ENCODE data around the gene CCNF.

Gene CCNF

DNA sequence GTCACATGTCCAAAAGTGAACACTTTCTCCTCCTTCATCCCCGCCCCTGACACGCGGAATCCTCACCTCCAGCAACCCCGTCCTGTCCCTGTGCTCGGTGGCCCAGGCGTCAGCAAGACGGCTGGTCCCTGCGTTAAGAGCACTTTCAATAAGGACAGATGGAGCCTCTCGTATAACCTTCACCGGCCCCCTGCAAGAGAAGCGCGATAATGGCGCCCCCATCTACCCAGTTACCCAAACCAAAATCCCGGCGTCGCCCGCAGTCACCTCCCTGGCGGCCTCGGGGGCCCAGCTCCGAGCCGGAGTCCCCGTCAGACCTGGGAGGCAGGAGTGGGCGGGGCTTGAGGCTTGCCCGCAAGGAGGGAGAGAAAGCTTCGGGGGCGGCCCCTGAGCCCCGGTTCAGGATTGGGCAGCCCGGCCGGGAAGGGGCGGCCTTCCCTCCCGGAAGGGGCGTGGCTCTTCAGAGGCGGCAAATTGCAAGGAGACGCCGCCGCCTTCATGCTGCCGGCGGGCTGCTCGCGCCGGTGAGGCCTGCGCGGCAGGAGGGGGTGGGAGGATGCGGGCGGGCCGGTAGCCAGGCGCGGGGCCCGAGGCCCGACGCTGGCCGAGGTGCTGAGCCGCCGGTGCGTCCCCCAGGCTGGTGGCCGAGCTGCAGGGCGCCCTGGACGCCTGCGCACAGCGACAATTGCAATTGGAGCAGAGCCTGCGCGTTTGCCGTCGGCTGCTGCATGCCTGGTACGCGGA is 30.6 kb downstream of the CCNF start, which contains the start of gene TEDC2:
TSS of gene TEDC2 (plus strand) at position 463 of the 744 bp plus-strand sequence. CDS start at position 499, 36 bp downstream.
- peak; percentile 92 to 97 for DNase-seq (ENCODE audit: low read depth in 1 of 2, low spot score in 1 of 2)
- H3K27me3 ChIP-seq (ENCODE audit: insufficient read depth, poor library complexity, severe bottlenecking), result no peaks in the 10 kb centered on the region
- H3K4me3 ChIP-seq (replicated peaks; ENCODE audit: insufficient read depth, low read length), result peak within 1 kb of the TSS; percentile 58
- no peak within 1 kb of the TSS for H3K27ac ChIP-seq (replicated peaks)
- TF ChIP-seq GABPA (IDR thresholded peaks at IDR 0.05; ENCODE audit: low read depth) (peak; percentile 74), SPI1 (IDR thresholded peaks at IDR 0.05; ENCODE audit: borderline replicate concordance, low read depth) (no peak), POLR2AphosphoS5 (IDR thresholded peaks at IDR 0.05; ENCODE audit: low read depth) (0 out of 2 replicates have a peak, but pooled peaks have one; percentile 18)
- TF ChIP-seq, protein P1, sequence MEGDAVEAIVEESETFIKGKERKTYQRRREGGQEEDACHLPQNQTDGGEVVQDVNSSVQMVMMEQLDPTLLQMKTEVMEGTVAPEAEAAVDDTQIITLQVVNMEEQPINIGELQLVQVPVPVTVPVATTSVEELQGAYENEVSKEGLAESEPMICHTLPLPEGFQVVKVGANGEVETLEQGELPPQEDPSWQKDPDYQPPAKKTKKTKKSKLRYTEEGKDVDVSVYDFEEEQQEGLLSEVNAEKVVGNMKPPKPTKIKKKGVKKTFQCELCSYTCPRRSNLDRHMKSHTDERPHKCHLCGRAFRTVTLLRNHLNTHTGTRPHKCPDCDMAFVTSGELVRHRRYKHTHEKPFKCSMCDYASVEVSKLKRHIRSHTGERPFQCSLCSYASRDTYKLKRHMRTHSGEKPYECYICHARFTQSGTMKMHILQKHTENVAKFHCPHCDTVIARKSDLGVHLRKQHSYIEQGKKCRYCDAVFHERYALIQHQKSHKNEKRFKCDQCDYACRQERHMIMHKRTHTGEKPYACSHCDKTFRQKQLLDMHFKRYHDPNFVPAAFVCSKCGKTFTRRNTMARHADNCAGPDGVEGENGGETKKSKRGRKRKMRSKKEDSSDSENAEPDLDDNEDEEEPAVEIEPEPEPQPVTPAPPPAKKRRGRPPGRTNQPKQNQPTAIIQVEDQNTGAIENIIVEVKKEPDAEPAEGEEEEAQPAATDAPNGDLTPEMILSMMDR (IDR thresholded peaks at IDR 0.05; ENCODE audit: insufficient read depth, low read length), result no peak
- TF ChIP-seq, protein P2, sequence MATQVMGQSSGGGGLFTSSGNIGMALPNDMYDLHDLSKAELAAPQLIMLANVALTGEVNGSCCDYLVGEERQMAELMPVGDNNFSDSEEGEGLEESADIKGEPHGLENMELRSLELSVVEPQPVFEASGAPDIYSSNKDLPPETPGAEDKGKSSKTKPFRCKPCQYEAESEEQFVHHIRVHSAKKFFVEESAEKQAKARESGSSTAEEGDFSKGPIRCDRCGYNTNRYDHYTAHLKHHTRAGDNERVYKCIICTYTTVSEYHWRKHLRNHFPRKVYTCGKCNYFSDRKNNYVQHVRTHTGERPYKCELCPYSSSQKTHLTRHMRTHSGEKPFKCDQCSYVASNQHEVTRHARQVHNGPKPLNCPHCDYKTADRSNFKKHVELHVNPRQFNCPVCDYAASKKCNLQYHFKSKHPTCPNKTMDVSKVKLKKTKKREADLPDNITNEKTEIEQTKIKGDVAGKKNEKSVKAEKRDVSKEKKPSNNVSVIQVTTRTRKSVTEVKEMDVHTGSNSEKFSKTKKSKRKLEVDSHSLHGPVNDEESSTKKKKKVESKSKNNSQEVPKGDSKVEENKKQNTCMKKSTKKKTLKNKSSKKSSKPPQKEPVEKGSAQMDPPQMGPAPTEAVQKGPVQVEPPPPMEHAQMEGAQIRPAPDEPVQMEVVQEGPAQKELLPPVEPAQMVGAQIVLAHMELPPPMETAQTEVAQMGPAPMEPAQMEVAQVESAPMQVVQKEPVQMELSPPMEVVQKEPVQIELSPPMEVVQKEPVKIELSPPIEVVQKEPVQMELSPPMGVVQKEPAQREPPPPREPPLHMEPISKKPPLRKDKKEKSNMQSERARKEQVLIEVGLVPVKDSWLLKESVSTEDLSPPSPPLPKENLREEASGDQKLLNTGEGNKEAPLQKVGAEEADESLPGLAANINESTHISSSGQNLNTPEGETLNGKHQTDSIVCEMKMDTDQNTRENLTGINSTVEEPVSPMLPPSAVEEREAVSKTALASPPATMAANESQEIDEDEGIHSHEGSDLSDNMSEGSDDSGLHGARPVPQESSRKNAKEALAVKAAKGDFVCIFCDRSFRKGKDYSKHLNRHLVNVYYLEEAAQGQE (IDR thresholded peaks at IDR 0.05; ENCODE audit: insufficient replicate concordance, low read depth), result peak; percentile 76

DNA sequence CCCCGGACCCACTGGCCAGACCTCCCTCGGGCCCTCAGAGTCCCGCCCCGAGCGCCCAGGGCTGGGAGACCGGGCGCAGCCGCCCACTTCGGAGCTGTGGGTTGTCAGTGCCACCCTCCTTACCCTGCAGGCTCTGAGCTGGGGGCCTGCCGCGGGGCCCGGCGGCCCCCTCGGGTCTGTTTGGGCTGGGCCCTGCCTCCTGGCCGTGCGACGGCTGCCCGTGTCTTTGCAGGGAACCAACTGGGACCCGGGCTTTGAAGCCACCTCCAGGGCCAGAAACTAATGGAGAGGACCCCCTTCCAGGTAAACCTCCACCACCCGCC is 31.1 kb downstream of the CCNF start:
- peak overlapping the region; percentile 58 for H3K4me3 ChIP-seq (replicated peaks; ENCODE audit: insufficient read depth, low read length)
- H3K27me3 ChIP-seq (ENCODE audit: insufficient read depth, poor library complexity, severe bottlenecking), result no peaks in the 10 kb centered on the region
- no peak overlapping the region for H3K27ac ChIP-seq (replicated peaks)
- TF ChIP-seq POLR2AphosphoS5 (IDR thresholded peaks at IDR 0.05; ENCODE audit: low read depth), result no peak
- no peak for TF ChIP-seq GABPA (IDR thresholded peaks at IDR 0.05; ENCODE audit: low read depth)
- TF ChIP-seq, protein P2 (IDR thresholded peaks at IDR 0.05; ENCODE audit: insufficient replicate concordance, low read depth), result no peak
- no peak for TF ChIP-seq SPI1 (IDR thresholded peaks at IDR 0.05; ENCODE audit: borderline replicate concordance, low read depth)
- TF ChIP-seq, protein P1 (IDR thresholded peaks at IDR 0.05; ENCODE audit: insufficient read depth, low read length), result no peak
- DNase-seq (ENCODE audit: low read depth in 1 of 2, low spot score in 1 of 2), result no peak

DNA sequence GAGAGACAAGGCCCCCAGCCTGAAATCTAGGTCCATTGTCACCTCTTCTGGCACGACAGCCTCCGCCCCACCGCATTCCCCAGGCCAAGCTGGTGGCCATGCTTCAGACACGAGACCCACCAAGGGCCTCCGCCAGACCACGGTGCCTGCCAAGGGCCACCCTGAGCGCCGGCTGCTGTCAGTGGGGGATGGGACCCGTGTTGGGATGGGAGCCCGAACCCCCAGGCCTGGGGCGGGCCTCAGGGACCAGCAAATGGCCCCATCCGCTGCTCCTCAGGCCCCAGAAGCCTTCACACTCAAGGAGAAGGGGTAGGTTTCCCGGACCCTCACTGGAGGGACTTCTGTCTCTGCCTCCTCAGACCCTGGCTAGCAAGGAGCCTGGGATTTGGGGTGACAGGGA is 31.7 kb downstream of the CCNF start:
- no peak for DNase-seq (ENCODE audit: low read depth in 1 of 2, low spot score in 1 of 2)
- TF ChIP-seq, protein P1 (IDR thresholded peaks at IDR 0.05; ENCODE audit: insufficient read depth, low read length), result no peak
- TF ChIP-seq SPI1 (IDR thresholded peaks at IDR 0.05; ENCODE audit: borderline replicate concordance, low read depth) (no peak), GABPA (IDR thresholded peaks at IDR 0.05; ENCODE audit: low read depth) (no peak), POLR2AphosphoS5 (IDR thresholded peaks at IDR 0.05; ENCODE audit: low read depth) (no peak)
- TF ChIP-seq, protein P2 (IDR thresholded peaks at IDR 0.05; ENCODE audit: insufficient replicate concordance, low read depth), result no peak
- Histone ChIP-seq H3K27me3 (ENCODE audit: insufficient read depth, poor library complexity, severe bottlenecking) (no peaks in the 10 kb centered on the region), H3K4me3 (replicated peaks; ENCODE audit: insufficient read depth, low read length) (peak overlapping the region; percentile 58; the same call in 1 of the 2 replicates), H3K27ac (replicated peaks) (no peak overlapping the region)
